HG02798 (cell line): ENCODE data around the gene AK3.
A peak's percentile ranks its signal among the peaks of the same experiment; 100 is the strongest.
"Not testable (repeated sequence)": the region's sequence is repeated elsewhere in the genome, so short reads cannot be mapped to it uniquely, and the experiment has no call there.

Source experiments
- ATAC-seq: cut with Tn5 transposase; IDR thresholded peaks from one replicate; pipeline ENCODE4 v1.9.1; 2021; ENCODE audit warnings: mild to moderate bottlenecking; ENCODE audit not compliant: unreplicated experiment, poor library complexity

The AK3 gene

GRCh38 chr9:4740638-4741364, at the start of gene AK3:
Gene AK3 (minus strand): TSS chr9:4741202. CDS start chr9:4741087, 115 bp downstream.
- ATAC-seq: peak; percentile 89

DNA sequence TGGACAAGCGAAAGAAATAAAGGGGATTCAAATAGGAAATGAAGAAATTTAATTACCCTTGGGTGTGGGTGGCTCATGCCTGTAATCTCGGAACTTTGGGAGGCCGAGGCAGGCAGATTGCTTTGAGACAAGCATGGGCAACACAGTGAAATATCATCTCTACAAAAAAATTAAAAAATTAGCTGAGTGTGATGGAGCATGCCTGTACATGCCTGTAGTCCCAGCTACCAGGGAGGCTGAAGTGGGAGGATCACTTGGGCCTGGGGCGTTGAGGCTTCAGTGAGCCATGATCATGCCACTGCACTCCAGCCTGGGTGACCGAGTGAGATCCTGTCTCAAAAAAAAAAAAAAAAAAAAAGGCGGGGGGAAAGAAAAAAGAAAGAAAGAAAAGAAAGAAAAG, 47.7 kb upstream of the AK3 start:
- ATAC-seq: no peak

DNA sequence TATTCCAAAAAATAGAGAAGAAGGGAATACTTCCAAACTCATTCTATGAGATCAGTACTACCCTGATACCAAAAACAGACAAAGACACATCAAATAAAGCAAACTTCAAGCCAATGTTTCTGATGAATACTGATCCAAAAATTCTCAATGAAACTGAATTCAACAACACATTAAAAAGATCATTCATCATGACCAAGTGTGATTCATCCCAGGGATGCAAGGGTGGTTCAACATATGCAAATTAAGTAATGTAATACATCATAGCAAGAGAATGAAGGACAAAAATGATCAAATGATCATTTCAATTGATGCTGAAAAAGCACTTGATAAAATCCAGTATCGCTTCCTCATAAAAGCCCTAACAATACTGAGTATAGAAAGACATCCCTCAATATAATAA, 46.9 kb upstream of the AK3 start:
- no peak for ATAC-seq

DNA sequence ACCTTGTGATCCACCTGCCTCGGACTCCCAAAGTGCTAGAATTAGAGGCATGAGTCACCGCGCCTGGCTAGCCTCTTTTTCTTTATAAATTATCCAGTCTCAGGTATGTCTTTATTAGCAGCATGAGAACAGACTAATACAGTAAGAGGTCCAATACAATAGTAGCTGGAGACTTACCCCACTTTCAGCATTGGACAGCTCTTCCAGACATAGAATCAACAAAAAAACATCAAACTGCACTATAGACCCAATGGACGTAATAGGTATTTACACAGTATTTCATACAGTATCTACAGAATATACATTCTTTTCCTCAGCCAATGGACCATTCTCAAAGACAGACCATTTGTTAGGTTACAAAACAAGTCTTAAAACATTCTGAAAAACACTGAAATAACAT, 45.6 kb upstream of the AK3 start:
- no peak for ATAC-seq

GRCh38 chr9:4784403-4784802, 43.4 kb upstream of the AK3 start:
- ATAC-seq: no peak

DNA sequence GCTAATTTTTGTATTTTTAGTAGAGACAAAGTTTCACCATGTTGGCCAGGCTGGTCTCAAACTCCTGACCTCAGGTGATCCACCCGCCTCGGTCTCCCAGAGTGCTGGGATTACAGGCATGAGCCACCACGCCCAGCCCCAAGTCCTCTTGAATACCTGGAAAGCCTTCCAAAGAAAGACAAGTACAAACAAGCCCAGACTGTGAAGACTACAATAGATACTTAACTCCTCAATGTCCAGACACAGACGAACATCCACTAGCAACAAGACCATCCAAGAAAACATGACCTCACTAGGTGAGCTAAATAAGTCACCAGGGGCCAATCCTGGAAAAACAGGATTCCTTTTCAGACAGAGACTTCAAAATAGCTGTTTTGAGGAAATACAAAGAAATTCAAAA, 42.2 kb upstream of the AK3 start:
- ATAC-seq: not testable (repeated sequence)

GRCh38 chr9:4781408-4781807, 40.4 kb upstream of the AK3 start:
- no peak for ATAC-seq

DNA sequence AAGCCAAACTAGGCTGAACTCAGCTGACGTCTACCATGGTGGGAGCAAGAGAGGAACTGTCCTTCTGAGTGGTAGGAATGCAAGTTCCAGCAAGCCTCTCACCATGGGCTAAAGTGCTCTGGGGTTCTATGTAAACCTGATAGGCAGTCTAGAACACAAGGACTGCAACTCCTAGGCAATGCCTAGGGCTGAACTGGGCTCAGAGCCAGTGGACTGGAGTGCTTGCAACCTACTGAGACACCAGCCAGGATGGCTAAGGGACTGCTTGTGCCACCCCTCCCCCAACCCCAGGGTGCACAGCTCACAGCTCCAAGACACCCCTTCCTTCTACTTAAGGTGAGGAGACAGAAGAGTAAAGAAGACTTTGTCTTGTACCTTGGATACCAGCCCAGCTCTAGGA, 39.6 kb upstream of the AK3 start:
- no peak for ATAC-seq

DNA sequence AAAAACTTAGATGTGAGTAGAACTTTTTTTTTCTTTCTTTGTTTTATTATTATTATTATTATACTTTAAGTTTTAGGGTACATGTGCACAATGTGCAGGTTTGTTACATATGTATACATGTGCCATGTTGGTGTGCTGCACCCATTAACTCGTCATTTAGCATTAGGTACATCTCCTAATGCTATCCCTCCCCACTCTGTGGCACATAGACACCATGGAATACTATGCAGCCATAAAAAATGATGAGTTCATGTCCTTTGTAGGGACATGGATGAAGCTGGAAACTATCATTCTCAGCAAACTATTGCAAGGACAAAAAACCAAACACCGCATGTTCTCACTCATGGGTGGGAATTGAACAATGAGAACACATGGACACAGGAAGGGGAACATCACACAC, 34.0 kb upstream of the AK3 start:
- ATAC-seq: not testable (repeated sequence)

- ATAC-seq: no peak
These were observed 33.2 kb upstream of the AK3 start for GRCh38 chr9:4774209-4774608.

DNA sequence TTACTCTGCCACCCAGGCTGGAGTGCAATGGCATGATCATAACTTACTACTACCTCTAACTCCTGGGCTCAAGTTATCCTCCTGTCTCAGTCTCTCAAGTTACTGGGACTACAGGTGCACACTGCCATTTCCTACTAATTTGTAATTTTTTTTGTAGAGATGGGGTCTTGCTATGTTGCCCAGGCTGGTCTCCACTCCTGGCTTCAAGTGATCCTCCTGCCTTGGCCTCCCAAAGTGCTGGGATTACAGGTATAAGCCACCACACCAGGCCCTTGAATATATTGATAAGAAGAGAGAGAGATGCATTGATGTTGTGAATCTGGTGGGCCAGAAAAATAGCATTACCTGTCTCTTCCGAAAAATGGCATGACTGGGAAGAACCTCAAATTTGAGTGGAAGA, 30.8 kb upstream of the AK3 start:
- no peak for ATAC-seq

GRCh38 chr9:4769321-4770080, 28.5 kb upstream of the AK3 start:
- ATAC-seq: no peak

GRCh38 chr9:4768681-4769080, 27.7 kb upstream of the AK3 start:
- no peak for ATAC-seq

DNA sequence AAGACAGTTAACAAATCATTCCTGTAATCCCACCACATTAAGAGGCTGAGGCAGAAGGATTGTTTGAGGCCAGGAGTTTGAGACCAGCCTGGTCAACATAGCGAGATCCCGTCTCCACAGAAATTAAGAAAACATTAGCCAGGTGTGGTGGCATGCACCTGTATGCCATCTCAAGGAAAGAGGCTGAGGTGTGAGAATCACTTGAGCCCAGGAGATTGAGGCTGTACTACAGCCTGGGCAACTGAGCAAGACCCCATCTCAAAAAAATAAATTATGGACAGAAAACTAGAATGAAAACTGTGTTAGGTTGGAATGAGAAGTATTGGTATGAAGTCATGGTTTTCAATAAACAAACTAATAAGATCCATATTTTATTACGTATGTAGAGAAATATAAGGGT, 23.0 kb upstream of the AK3 start:
- no peak for ATAC-seq

DNA sequence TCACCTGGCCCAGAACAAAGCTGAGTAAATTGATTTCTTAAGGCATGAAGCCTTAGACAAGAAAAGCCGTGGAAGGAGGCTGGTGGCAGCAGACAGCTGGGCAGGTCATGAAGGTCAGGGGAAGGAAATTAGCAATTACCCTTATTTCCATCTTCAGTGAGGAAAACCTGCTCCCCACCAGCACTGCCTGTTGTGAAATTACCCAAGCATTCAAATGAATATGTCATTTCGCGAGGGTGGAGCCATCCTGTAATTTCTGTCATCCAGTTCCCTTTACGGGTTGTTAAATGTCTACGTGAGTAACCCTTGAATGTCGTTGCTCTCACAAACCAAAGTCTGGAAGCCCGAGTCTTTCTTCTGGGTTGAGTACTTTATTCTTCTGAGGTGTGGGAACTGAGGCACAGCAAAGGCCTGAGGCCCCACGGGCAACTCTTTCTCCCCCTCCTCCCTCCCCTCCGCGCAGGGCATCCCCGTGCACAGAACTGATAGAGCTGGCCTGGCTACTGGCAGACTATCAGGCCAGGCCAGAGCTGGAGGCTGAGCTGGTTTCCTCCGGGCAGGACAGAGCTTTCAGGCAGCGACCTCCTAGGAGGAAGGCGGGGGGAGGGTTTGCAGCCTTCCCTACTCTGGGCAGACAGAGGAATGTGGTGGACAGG, 22.0 kb upstream of the AK3 start:
- peak; percentile 12 for ATAC-seq

- peak; percentile 91 for ATAC-seq
These were observed 21.3 kb upstream of the AK3 start for GRCh38 chr9:4762108-4762885.

DNA sequence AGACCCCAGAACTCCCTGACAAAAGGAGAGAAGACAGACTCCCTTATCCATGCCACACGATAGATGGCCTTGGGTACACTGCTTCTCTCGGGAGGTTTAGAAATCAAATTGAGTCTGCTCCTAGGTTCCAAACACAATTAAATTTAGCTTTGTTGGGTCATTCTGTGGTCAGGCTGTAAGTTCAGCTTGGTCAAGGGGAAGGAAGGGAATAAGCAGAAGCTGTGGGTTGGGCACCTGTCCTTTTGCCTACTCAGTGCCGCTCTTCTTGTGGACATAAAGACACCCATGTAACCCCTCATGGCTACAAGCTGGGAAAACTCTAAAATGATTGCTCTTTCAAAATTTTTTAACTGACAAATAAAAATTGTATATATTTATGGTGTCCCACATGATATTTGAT, 19.1 kb upstream of the AK3 start:
- no peak for ATAC-seq

GRCh38 chr9:4756420-4756819, 15.4 kb upstream of the AK3 start:
- no peak for ATAC-seq

DNA sequence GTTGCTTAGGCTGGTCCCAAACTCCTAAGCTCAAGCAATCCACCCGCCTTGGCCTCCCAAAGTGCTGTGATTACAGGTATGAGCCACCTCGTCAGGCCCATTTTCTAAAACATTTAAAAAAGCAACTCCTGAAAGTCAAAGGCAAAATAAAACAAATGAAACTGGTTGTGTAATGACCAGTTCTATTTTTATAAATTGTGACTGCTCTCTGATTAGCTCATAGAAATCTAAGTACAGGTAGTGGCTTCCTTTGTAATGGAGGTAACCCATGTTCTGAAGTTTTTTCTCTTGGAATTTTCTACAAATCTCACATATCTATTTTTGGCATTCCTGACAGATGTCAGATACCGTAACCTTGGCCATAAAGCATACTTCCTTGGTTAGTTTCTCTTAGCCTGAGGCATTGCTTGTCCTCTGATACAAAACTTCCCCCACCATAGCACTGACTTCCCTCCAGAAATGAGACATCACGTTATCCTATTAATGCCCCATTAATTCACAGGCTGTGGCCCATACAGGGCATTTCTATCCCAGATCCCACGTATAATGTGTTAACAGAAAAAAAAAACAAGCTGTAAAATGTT, 14.1 kb upstream of the AK3 start:
- ATAC-seq: no peak

DNA sequence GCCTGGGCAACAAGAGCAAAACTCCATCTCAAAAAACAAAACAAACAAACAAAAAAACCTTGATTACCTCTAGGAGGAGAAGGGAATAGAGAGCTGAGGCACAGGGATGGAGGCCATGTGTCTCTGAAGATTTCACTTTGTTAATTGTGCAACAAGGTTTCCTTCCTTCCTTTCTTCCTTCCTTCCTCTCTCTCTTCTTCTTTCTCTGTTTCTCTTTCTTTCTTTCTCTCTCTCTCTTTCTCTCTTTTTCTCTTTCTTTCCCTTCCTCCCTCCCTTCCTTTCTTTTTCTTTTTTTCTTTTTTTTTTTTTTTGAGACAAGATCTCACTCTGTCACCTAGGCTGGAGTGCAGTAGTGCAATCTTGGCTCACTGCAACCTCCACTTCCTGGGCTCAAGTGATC, 13.5 kb upstream of the AK3 start:
- ATAC-seq: not testable (repeated sequence)
